GM21529 (cell line): ENCODE data around the gene SLC9B1.
"Not testable (repeated sequence)": the region's sequence is repeated elsewhere in the genome, so short reads cannot be mapped to it uniquely, and the experiment has no call there.

Source experiments
- ATAC-seq: cut with Tn5 transposase; IDR thresholded peaks from one replicate; pipeline ENCODE4 v1.9.1; 2021; ENCODE audit not compliant: unreplicated experiment

SLC9B1 gene

GRCh38 chr4:102881343-102881742 is 138.2 kb downstream of the SLC9B1 start:
- ATAC-seq = no peak

- ATAC-seq = no peak
Measured at GRCh38 chr4:102878901-102879300, 140.6 kb downstream of the SLC9B1 start.

GRCh38 chr4:102878349-102878748 is 141.2 kb downstream of the SLC9B1 start:
- not testable (repeated sequence) for ATAC-seq

- ATAC-seq = not testable (repeated sequence)
Measured at GRCh38 chr4:102877477-102878106, 141.9 kb downstream of the SLC9B1 start.

GRCh38 chr4:102871772-102872171 is 147.7 kb downstream of the SLC9B1 start:
- no peak for ATAC-seq

GRCh38 chr4:102869569-102870197 is 149.8 kb downstream of the SLC9B1 start:
- ATAC-seq = peak; percentile 23

- ATAC-seq = peak; percentile 83
Measured at GRCh38 chr4:102868781-102869568, 150.5 kb downstream of the SLC9B1 start, which contains the start of gene CISD2. CISD2 (plus strand) TSS chr4:102868992; CDS start chr4:102869085, 93 bp downstream.

GRCh38 chr4:102868153-102868780 is 151.2 kb downstream of the SLC9B1 start:
- peak; percentile 50 for ATAC-seq

- ATAC-seq = peak; percentile 10
Measured at GRCh38 chr4:102867278-102868152, 152.0 kb downstream of the SLC9B1 start.

- ATAC-seq = not testable (repeated sequence)
Measured at GRCh38 chr4:102865327-102865726, 154.2 kb downstream of the SLC9B1 start.

GRCh38 chr4:102862747-102863146 is 156.8 kb downstream of the SLC9B1 start:
- ATAC-seq = no peak

- no peak for ATAC-seq
Measured at GRCh38 chr4:102862016-102862415, 157.5 kb downstream of the SLC9B1 start.

- ATAC-seq = no peak
Measured at GRCh38 chr4:102860611-102861324, 158.7 kb downstream of the SLC9B1 start.

- no peak for ATAC-seq
Measured at GRCh38 chr4:102858828-102859464, 160.6 kb downstream of the SLC9B1 start.
